Measurements from ENCODE around the gene PTAFR. TPM values are rescaled to one million over a fixed set of nuclear protein-coding genes. Genes with fewer than 3 reads are reported as not detected.

PTAFR gene
- total and polyA plus RNA-seq, 8 donors, result 0.45 to 3.5 (median 1.9) TPM; not detected in 1

DNA sequence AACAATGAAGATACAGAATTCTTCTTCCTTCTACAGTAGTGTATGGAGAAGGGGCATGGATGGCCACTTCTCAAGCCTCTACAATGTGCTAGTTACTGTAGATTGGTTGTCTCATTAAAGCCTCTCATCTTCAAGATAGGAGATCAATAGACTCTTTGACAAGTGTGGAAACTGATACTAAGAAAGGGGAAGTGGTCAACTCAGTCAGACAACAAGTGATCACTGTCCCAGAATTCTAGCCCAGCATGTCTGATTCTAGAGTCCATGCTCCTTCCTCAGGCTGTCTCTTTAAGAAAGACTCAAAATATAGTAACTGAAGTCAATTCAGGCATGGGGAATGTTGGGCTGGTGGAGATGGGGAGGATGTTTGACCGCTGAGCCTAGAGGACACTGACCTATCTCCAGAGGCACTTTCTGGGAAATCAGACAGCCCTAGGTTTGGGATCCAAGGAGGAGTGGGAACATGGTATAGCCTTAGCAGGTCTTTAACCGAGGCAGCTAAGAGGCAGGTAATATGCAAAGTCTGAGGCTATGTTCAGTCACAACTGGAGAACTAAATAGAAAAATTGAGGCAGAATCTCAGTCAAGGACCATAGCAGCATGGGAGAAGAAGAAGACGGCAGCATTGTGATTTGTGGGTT lies 48.8 kb downstream of the PTAFR start:
- intact Hi-C loops (cut with DNase I; ENCODE audit: low total_unique reads), result no loop called here
- 71 to 93% (median 80%) methylated on average over 3 of the region's 3 CpGs for WGBS, 5 donors
- no peaks in the 10 kb centered on the region for H3K9me3 ChIP-seq
- no peak overlapping the region for H3K4me3 ChIP-seq
- H3K36me3 ChIP-seq, result no peaks in the 10 kb centered on the region
- peak overlapping the region in 2 of 5 donors; percentile 58 to 64 for H3K27ac ChIP-seq
- DNase-seq, result no peak
- TF ChIP-seq POLR2A (IDR thresholded peaks at IDR 0.05), result no peak
- TF ChIP-seq, protein P1, sequence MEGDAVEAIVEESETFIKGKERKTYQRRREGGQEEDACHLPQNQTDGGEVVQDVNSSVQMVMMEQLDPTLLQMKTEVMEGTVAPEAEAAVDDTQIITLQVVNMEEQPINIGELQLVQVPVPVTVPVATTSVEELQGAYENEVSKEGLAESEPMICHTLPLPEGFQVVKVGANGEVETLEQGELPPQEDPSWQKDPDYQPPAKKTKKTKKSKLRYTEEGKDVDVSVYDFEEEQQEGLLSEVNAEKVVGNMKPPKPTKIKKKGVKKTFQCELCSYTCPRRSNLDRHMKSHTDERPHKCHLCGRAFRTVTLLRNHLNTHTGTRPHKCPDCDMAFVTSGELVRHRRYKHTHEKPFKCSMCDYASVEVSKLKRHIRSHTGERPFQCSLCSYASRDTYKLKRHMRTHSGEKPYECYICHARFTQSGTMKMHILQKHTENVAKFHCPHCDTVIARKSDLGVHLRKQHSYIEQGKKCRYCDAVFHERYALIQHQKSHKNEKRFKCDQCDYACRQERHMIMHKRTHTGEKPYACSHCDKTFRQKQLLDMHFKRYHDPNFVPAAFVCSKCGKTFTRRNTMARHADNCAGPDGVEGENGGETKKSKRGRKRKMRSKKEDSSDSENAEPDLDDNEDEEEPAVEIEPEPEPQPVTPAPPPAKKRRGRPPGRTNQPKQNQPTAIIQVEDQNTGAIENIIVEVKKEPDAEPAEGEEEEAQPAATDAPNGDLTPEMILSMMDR (IDR thresholded peaks at IDR 0.05), result no peak
- no peak for TF ChIP-seq EP300 (IDR thresholded peaks at IDR 0.05)
- TF ChIP-seq POLR2AphosphoS5 (IDR thresholded peaks at IDR 0.05), result no peak
- H3K4me1 ChIP-seq, result peaks cover 0 to 8% (median 2%) of the 10 kb centered on the region in 4 donors
- peaks cover 0 to 6% (median 0%) of the 10 kb centered on the region in 3 donors for H3K27me3 ChIP-seq

DNA sequence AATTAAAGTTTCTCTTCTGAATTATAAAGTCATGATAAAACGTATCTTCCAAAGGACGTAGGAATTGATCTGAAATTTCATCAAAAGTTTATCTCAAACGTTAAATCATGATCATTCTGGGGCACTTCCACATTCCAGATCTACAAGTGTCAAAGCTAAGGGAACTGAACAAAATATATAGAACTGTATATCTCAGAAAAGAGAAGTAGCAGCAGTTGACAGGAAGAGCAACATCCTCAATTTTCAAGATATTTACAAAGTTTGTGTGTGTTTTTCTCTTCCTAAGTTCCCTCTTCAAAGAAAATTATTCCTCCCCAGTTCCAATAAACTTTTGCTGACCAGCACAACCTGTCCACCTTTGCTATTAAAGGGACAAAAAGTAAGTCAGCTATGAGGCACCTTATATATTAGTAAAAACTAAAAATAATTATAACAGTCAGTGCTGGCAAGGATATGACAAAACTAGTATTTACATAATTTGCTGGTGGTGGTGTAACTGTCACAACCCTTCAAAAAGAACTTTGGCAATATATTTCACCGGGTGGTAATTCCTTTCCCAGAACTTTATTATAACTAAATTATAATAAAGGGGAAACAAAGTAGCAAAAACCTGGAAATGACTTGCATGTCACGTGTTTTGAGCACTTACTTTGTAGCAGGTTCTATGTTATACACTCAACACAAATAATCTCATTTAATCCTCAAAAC lies 49.6 kb downstream of the PTAFR start:
- TF ChIP-seq, protein P1 (IDR thresholded peaks at IDR 0.05), result no peak
- TF ChIP-seq POLR2A (IDR thresholded peaks at IDR 0.05), result no peak
- TF ChIP-seq EP300 (IDR thresholded peaks at IDR 0.05), result no peak
- TF ChIP-seq POLR2AphosphoS5 (IDR thresholded peaks at IDR 0.05), result no peak

DNA sequence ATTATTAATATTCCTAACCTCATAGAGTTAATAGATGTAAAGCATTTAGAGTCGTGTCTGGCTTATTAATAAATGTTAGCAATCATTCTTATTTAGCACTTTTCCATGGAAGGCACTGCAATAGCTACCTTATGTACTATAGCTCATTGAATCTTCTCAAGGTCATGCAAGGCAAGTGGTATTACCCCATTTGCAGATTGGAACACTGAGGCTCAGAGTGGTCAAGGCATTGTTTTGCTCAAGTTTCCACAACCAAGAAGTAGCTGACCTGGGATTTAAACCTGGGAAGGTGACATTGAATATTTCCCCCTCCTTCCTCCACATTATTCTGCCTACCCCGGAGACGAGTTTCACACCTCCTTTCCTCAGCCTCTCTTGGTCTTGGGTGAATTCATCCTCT lies 50.3 kb downstream of the PTAFR start:
- intact Hi-C loops (cut with DNase I; ENCODE audit: low total_unique reads), result no loop called here
- H3K4me1 ChIP-seq, result peaks cover 0 to 8% (median 2%) of the 10 kb centered on the region in 4 donors
- H3K27me3 ChIP-seq, result peaks cover 0 to 6% (median 0%) of the 10 kb centered on the region in 3 donors
- WGBS, 5 donors, result 57 to 74% (median 69%) methylated on average over 3 of the region's 3 CpGs
- H3K9me3 ChIP-seq, result no peaks in the 10 kb centered on the region
- no peak for DNase-seq
- H3K4me3 ChIP-seq, result no peak overlapping the region
- TF ChIP-seq, protein P1 (IDR thresholded peaks at IDR 0.05), result no peak
- TF ChIP-seq POLR2AphosphoS5 (IDR thresholded peaks at IDR 0.05) (no peak), EP300 (IDR thresholded peaks at IDR 0.05) (no peak), POLR2A (IDR thresholded peaks at IDR 0.05) (no peak)
- H3K27ac ChIP-seq, result peak overlapping the region in 2 of 5 donors; percentile 21 to 47
- no peaks in the 10 kb centered on the region for H3K36me3 ChIP-seq

More for the DNA sequence above, 49.6 kb downstream of the PTAFR start:
- Histone ChIP-seq H3K36me3 (no peaks in the 10 kb centered on the region), H3K4me3 (no peak overlapping the region), H3K27me3 (peaks cover 0 to 6% (median 0%) of the 10 kb centered on the region in 3 donors), H3K27ac (peak overlapping the region in 2 of 5 donors; percentile 58 to 64), H3K9me3 (no peaks in the 10 kb centered on the region), H3K4me1 (peaks cover 0 to 8% (median 2%) of the 10 kb centered on the region in 4 donors)
- 67 to 75% (median 72%) methylated on average over 5 of the region's 5 CpGs for WGBS, 5 donors
- DNase-seq, result no peak
- intact Hi-C loops (cut with DNase I; ENCODE audit: low total_unique reads), result no loop called here

DNA sequence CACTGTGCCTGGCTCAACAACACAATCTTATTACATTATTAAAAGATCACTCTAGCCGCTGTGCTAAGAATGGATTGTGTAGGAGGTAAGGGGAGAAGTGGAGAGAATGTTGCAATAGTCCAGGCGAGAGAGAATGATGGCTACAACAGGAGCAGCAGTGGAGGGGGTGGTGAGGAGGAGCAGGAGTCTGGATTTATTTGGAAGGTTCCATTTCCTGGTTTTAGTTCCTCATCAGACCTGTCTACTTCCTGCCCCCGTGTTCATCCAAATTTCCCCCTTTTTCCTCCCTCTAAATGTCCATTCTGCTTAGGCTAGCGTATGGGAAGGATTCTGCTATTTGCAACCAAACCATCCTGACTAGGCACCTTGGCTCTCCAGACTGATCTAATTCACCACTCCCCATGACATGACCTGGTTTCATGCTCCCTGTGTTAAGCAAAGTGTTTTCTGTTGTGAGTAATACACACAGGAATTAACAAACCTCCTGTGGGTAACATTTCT lies 53.0 kb downstream of the PTAFR start:
- Histone ChIP-seq H3K9me3 (no peaks in the 10 kb centered on the region), H3K27me3 (no peaks in the 10 kb centered on the region), H3K4me1 (peaks cover 0 to 8% (median 2%) of the 10 kb centered on the region in 4 donors), H3K27ac (peak overlapping the region in 2 of 5 donors; percentile 7 to 43), H3K4me3 (no peak overlapping the region), H3K36me3 (no peaks in the 10 kb centered on the region)
- intact Hi-C loops (cut with DNase I; ENCODE audit: low total_unique reads), result no loop called here
- TF ChIP-seq POLR2A (IDR thresholded peaks at IDR 0.05), result no peak
- TF ChIP-seq, protein P1 (IDR thresholded peaks at IDR 0.05), result no peak
- TF ChIP-seq POLR2AphosphoS5 (IDR thresholded peaks at IDR 0.05), result no peak
- no peak for TF ChIP-seq EP300 (IDR thresholded peaks at IDR 0.05)
- no peak for DNase-seq
- 54 to 67% (median 60%) methylated on average over 4 of the region's 4 CpGs for WGBS, 5 donors
